A673 (cell line): ENCODE measurements around the gene NCAPH2. TPM values are rescaled to one million over a fixed set of nuclear protein-coding genes. Genes with fewer than 3 reads are reported as not detected.

Source experiments
- BruUV-seq: library from RNA; stranded (reverse); fragments of 400-500 nt; replicated peaks from 2 replicates; lab custom pipeline; 2021; lab: Mats Ljungman, UMichigan
- CTCF ChIA-PET: fragments of 300-600 bp; sonication (Branson Sonifier 250); formaldehyde crosslinking; loops from one replicate; lab custom pipeline; 2022; ENCODE audit warnings: antibody characterized with exemption; lab: Charles Lee
- POLR2A ChIA-PET: fragments of 300-600 bp; sonication (Branson Sonifier 250); formaldehyde crosslinking; loops from one replicate; lab custom pipeline; 2022; ENCODE audit warnings: antibody characterized with exemption; ENCODE audit not compliant: low non-redundant PET; lab: Charles Lee
- DNase-seq: peaks from one replicate; pipeline ENCODE4 v3.0.0-alpha.2; 2015; ENCODE audit warnings: low spot score
- H3K27ac ChIP-seq: fragments of 200-600 bp; sonication (generic); 2 replicates; pipeline ENCODE4 v1.5.1; 2016; ENCODE audit warnings: mixed run types, low read depth, mild to moderate bottlenecking, mixed read lengths, antibody characterized with exemption, low read length; ENCODE audit not compliant: poor library complexity, severe bottlenecking
- H3K27me3 ChIP-seq: fragments of 200-600 bp; sonication (generic); replicated peaks from 2 replicates; pipeline ENCODE4 v1.6.1; 2017; ENCODE audit warnings: mixed run types, low read depth, mild to moderate bottlenecking, mixed read lengths, antibody characterized with exemption, low read length; ENCODE audit not compliant: insufficient read depth, poor library complexity
- H3K36me3 ChIP-seq: fragments of 200-600 bp; sonication (generic); 2 replicates; pipeline ENCODE4 v1.6.1; 2016; ENCODE audit warnings: mixed run types, mild to moderate bottlenecking, mixed read lengths, antibody characterized with exemption, low read length; ENCODE audit not compliant: insufficient read depth, poor library complexity, severe bottlenecking
- H3K4me1 ChIP-seq: fragments of 200-600 bp; sonication (generic); 2 replicates; pipeline ENCODE4 v1.6.1; 2017; ENCODE audit warnings: mixed run types, mild to moderate bottlenecking, mixed read lengths, antibody characterized with exemption, low read length; ENCODE audit not compliant: insufficient read depth, poor library complexity, severe bottlenecking
- H3K4me3 ChIP-seq: fragments of 200-600 bp; sonication (generic); 2 replicates; pipeline ENCODE4 v1.5.1; 2016; ENCODE audit warnings: low read depth, mixed run types, mild to moderate bottlenecking, mixed read lengths, low read length; ENCODE audit not compliant: poor library complexity, severe bottlenecking
- H3K9me3 ChIP-seq: fragments of 200-600 bp; sonication (generic); 2 replicates; pipeline ENCODE4 v1.6.1; 2016; ENCODE audit warnings: mixed run types, low read depth, mild to moderate bottlenecking, mixed read lengths, antibody characterized with exemption, low read length; ENCODE audit not compliant: poor library complexity, severe bottlenecking
- EZH2 ChIP-seq: fragments of 200-600 bp; sonication (generic); IDR thresholded peaks from 2 replicates; pipeline ENCODE4 v1.6.1; 2017; ENCODE audit warnings: borderline replicate concordance, low read depth, mild to moderate bottlenecking, mixed read lengths, antibody characterized with exemption, low read length; ENCODE audit not compliant: poor library complexity, severe bottlenecking
- intact Hi-C: fragments of 100-400 bp; cut with micrococcal nuclease; formaldehyde crosslinking; loops from one replicate; pipeline ENCODE4 v1.10.0; 2022; ENCODE audit not compliant: unreplicated experiment
- total RNA-seq: library from RNA; stranded (reverse); gene quantifications from 2 replicates; pipeline ENCODE4 v1.2.3, GENCODE V29; 2021
- TF ChIP-seq, protein P1 (sequence below): fragments of 300-800, 200-600 bp; sonication (generic); conservative IDR thresholded peaks from 2 replicates; pipeline ENCODE4 v1.5.1; 2017; ENCODE audit warnings: low read depth, mild to moderate bottlenecking, antibody characterized with exemption, low read length, moderate library complexity, mixed read lengths

Gene NCAPH2
- total RNA-seq, 1 experiment from 2014 or later = 135 TPM

DNA sequence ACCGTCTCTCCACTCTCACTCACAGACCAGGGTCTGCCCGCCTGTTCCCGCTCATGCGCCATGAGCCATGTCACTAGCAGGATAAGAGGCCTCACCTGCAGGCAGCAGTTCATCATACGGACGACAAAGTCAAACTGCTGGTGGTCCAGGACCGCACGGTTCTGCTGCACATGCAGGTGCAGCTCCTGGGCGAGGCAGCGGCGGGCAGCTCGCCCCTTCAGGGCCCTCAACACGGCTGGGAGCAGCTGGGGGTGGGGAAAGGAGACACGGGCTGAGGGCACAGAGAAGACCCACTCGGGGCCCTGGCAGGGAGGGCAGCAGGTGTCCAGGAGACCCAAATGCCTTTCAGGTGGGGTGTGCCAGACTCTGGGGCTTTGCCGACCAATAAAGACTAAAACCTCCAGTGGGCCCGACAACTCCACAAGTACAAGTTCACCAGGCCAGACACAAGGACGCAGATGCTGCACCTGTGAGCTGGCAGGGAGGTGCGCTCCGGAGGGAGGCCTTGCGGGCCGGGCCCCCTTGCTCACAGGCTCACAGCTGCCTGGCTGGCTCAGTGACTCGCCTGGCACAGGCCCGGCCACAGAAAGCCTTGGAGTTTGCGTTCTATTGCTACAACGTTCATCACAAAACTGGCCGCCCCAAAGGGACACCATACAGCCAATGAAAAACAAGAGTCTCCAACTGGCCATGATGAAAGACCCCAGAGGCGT is 44.7 kb upstream of the NCAPH2 start:
- intact Hi-C loops = no loop called here
- no peaks in the 10 kb centered on the region for H3K27me3 ChIP-seq
- no peak overlapping the region for H3K4me3 ChIP-seq
- H3K9me3 ChIP-seq = no peaks in the 10 kb centered on the region
- DNase-seq = no peak
- no TSS peak for BruUV-seq
- TF ChIP-seq, protein P1, sequence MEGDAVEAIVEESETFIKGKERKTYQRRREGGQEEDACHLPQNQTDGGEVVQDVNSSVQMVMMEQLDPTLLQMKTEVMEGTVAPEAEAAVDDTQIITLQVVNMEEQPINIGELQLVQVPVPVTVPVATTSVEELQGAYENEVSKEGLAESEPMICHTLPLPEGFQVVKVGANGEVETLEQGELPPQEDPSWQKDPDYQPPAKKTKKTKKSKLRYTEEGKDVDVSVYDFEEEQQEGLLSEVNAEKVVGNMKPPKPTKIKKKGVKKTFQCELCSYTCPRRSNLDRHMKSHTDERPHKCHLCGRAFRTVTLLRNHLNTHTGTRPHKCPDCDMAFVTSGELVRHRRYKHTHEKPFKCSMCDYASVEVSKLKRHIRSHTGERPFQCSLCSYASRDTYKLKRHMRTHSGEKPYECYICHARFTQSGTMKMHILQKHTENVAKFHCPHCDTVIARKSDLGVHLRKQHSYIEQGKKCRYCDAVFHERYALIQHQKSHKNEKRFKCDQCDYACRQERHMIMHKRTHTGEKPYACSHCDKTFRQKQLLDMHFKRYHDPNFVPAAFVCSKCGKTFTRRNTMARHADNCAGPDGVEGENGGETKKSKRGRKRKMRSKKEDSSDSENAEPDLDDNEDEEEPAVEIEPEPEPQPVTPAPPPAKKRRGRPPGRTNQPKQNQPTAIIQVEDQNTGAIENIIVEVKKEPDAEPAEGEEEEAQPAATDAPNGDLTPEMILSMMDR = no peak
- TF ChIP-seq EZH2 = no peak
- peaks cover 73% of the 10 kb centered on the region for H3K36me3 ChIP-seq
- H3K4me1 ChIP-seq = no peaks in the 10 kb centered on the region
- ChIA-PET POLR2A (no interaction called here), CTCF (interaction anchor here (0.5 kb wide), 1 partner anchor 195 kb away, joined by 4 read pairs; no protein-coding TSS in a partner anchor)
- H3K27ac ChIP-seq = no peak overlapping the region

DNA sequence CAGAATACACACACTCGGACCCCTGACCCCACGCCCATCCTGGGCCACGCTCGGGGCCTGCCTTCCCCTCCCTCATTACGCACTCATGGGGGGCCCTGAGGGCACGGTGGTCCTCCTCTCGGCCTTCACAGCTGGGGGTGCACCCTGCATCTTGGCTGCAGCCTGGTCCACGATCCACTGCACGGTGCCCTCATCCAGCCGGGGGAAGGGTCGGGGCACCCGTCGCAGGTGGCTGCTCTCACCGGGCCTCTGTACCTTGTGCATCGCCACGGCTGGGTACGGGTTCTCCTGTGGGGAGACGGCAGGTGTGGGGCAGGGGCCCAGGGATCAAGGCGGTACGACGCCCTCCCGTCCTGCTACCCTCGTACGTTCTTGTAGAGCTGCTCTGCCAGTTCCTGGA is 43.6 kb upstream of the NCAPH2 start:
- intact Hi-C loops = no loop called here

DNA sequence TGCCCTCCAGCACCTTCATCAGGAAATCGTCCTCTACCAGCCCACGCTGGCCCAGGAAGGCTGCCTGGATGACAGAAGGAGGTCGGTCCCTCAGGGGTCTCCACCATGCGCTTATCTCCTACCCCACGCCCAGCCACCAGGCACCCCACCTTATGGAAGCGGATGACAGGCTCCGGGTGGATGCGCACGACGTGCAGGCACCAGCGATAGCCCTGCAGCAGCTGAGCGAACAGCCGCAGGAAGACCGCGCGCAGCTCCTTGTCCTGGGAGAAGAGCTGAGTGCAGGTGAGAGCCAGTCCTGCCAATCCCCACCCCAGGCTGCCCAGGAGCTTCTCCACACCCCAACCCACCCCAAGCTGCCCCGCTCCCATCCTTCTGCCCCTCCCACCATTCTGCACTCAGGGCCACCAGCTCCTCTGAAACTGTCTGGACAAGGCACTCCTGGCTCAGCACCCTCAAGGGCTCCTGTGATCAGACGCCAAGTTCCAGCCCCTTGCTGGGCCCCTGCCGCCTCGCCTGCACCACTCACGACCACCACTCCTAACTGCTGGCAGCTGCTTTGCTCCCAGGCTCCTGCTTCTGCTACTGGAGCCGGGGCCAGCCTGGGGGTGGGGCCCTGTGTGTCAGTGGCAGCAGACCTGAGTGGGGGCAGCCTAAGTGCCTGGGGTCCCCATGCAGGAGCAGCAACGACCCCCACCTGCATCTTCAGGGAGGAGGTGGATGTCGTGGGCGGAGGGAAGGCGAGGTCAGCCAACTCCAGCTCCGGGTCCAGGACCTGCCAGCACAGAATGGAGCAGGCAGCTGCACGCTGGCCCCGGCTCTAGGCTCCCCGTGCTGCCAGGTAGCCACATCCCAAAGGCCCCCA is 42.7 kb upstream of the NCAPH2 start:
- Histone ChIP-seq H3K9me3 (no peaks in the 10 kb centered on the region), H3K36me3 (peaks cover 56% of the 10 kb centered on the region), H3K4me1 (peaks cover 11% of the 10 kb centered on the region), H3K27ac (no peak overlapping the region), H3K4me3 (no peak overlapping the region), H3K27me3 (no peaks in the 10 kb centered on the region)
- CTCF ChIA-PET = no interaction called here
- no TSS peak for BruUV-seq
- DNase-seq = no peak
- POLR2A ChIA-PET = no interaction called here
- TF ChIP-seq, protein P1 = no peak
- TF ChIP-seq EZH2 = no peak
- intact Hi-C loops = no loop called here

More for the DNA sequence above, 43.6 kb upstream of the NCAPH2 start:
- POLR2A ChIA-PET = no interaction called here
- Histone ChIP-seq H3K4me1 (peaks cover 3% of the 10 kb centered on the region), H3K27me3 (no peaks in the 10 kb centered on the region), H3K27ac (no peak overlapping the region), H3K36me3 (peaks cover 63% of the 10 kb centered on the region), H3K4me3 (no peak overlapping the region), H3K9me3 (no peaks in the 10 kb centered on the region)
- CTCF ChIA-PET = no interaction called here
- no peak for DNase-seq
- no TSS peak for BruUV-seq
- TF ChIP-seq, protein P1 = no peak
- TF ChIP-seq EZH2 = no peak
